ENCODE data around the gene MRM1. TPM values are rescaled to one million over a fixed set of nuclear protein-coding genes. Genes with fewer than 3 reads are reported as not detected.

The MRM1 gene
- total RNA-seq, 2 donors from 2014 or later, result 7.3 to 7.9 TPM

DNA sequence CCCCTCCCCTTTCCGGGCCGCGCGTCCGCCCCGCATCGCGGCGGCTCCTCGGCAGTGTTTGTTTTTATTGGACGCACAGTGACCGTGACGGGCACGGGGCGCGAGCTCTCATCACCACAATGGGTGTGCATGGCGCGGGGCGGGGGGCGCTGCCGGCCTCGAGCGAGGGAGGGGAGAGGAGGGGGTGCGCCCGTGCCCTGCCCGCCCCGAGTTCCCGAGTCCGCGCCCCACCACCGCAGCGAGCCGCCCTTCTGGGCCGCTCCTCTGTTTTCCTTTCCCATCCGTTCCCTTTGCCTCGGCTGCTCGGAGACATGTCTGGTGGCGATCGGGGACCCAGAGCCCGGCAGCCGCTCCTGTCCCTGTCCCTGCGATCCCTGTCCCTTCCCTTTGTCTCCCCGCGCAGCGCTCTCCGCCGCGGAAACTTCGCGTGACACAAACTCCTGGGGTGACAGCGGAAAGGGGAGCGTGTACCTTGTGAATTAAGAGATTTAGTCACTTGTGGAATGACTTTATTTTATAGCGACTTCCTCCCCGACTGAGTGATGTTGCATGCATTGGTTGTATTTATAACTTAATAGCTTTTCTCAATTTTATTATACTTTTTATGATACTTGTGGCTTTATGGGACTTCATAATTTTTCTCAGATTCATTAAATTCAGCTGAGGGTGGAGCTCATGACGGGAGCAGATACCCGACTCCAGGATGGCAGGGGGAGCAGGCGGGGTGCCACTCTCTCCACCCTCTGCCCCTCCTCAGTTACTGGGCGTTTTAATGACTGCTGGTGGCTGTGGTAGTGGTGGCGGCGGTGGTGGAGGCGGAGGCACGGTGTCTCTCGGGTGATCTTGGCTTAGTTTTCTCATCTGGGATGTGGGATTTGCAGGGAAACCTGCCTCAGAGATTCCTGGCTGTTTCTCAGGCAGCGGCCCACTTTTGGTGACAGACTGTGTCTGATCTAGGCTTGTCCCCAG, 40.8 kb downstream of the MRM1 start:
- 4 to 7% methylated on average over 21 to 63 of the region's 64 CpGs for WGBS, 2 donors
- no peaks in the 10 kb centered on the region for H3K36me3 ChIP-seq (replicated peaks in 1 of 2; ENCODE audit: insufficient read depth in 1 of 2, low read depth in 2 of 2)
- TF ChIP-seq POLR2A (IDR thresholded peaks at IDR 0.05), result no peak
- TF ChIP-seq, protein P1, sequence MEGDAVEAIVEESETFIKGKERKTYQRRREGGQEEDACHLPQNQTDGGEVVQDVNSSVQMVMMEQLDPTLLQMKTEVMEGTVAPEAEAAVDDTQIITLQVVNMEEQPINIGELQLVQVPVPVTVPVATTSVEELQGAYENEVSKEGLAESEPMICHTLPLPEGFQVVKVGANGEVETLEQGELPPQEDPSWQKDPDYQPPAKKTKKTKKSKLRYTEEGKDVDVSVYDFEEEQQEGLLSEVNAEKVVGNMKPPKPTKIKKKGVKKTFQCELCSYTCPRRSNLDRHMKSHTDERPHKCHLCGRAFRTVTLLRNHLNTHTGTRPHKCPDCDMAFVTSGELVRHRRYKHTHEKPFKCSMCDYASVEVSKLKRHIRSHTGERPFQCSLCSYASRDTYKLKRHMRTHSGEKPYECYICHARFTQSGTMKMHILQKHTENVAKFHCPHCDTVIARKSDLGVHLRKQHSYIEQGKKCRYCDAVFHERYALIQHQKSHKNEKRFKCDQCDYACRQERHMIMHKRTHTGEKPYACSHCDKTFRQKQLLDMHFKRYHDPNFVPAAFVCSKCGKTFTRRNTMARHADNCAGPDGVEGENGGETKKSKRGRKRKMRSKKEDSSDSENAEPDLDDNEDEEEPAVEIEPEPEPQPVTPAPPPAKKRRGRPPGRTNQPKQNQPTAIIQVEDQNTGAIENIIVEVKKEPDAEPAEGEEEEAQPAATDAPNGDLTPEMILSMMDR (IDR thresholded peaks at IDR 0.05), result no peak
- no peak overlapping the region for H3K27ac ChIP-seq
- no peak for DNase-seq
- no peaks in the 10 kb centered on the region for H3K9me3 ChIP-seq
- peaks cover 15% of the 10 kb centered on the region for H3K4me1 ChIP-seq
- intact Hi-C loops (cut with DNase I), result no loop called here
- peaks cover 0 to 21% of the 10 kb centered on the region in 2 donors for H3K27me3 ChIP-seq
- peak; percentile 33 for ATAC-seq
- H3K4me3 ChIP-seq, result no peak overlapping the region

GRCh38 chr17:36643086-36643685, 41.8 kb downstream of the MRM1 start:
- Histone ChIP-seq H3K4me1 (peaks cover 15% of the 10 kb centered on the region), H3K36me3 (replicated peaks in 1 of 2; ENCODE audit: insufficient read depth in 1 of 2, low read depth in 2 of 2) (no peaks in the 10 kb centered on the region), H3K27ac (no peak overlapping the region), H3K4me3 (no peak overlapping the region), H3K9me3 (no peaks in the 10 kb centered on the region), H3K27me3 (peaks cover 0 to 21% of the 10 kb centered on the region in 2 donors)
- no peak for DNase-seq
- intact Hi-C loops (cut with DNase I), result no loop called here
- ATAC-seq, result no peak
- 54 to 60% methylated on average over 3 of the region's 3 CpGs for WGBS, 2 donors
- TF ChIP-seq, protein P1 (IDR thresholded peaks at IDR 0.05), result no peak
- TF ChIP-seq POLR2A (IDR thresholded peaks at IDR 0.05), result no peak

- TF ChIP-seq, protein P1 (IDR thresholded peaks at IDR 0.05), result no peak
- TF ChIP-seq POLR2A (IDR thresholded peaks at IDR 0.05), result no peak
- Histone ChIP-seq H3K4me1 (peaks cover 15% of the 10 kb centered on the region), H3K27me3 (peaks cover 0 to 21% of the 10 kb centered on the region in 2 donors), H3K9me3 (no peaks in the 10 kb centered on the region), H3K4me3 (no peak overlapping the region), H3K27ac (no peak overlapping the region), H3K36me3 (replicated peaks in 1 of 2; ENCODE audit: insufficient read depth in 1 of 2, low read depth in 2 of 2) (no peaks in the 10 kb centered on the region)
- ATAC-seq (no peak), DNase-seq (no peak)
- 38 to 78% methylated on average over 3 of the region's 3 CpGs for WGBS, 2 donors
- intact Hi-C loops (cut with DNase I), result no loop called here
These were observed 44.0 kb downstream of the MRM1 start for GRCh38 chr17:36645422-36645821.

DNA sequence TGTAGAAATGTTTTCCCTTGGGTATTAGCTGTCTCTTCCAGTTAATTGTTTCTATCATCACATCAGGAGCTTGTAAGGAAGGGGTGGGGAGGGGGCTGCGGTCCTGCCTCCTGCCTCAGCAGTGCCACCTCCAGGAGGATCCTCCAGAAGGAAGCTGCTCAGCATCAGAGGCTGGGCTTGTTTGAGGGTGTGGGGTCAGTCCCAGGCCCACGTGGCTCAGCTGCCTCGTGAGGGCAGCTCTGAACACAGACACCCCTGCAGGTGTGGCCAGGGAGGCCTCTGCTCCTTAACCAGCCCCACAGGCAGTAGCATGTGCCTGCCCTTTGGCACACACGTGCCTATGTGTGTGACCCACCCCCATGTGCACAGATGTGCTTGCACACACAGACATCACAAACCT, 46.3 kb downstream of the MRM1 start:
- H3K36me3 ChIP-seq (replicated peaks in 1 of 2; ENCODE audit: insufficient read depth in 1 of 2, low read depth in 2 of 2), result no peaks in the 10 kb centered on the region
- no peak overlapping the region for H3K4me3 ChIP-seq
- no peak overlapping the region for H3K27ac ChIP-seq
- TF ChIP-seq POLR2A (IDR thresholded peaks at IDR 0.05), result no peak
- TF ChIP-seq, protein P1 (IDR thresholded peaks at IDR 0.05), result no peak
- no peak for ATAC-seq
- H3K9me3 ChIP-seq, result no peaks in the 10 kb centered on the region
- 23 to 30% methylated on average over 3 to 4 of the region's 4 CpGs for WGBS, 2 donors
- intact Hi-C loops (cut with DNase I), result no loop called here
- H3K4me1 ChIP-seq, result no peaks in the 10 kb centered on the region
- no peak for DNase-seq
- peaks cover 0 to 6% of the 10 kb centered on the region in 2 donors for H3K27me3 ChIP-seq
